ENCODE measurements around the gene SATL1.
"Not testable (repeated sequence)": the region's sequence is repeated elsewhere in the genome, so short reads cannot be mapped to it uniquely, and the experiment has no call there.

Gene SATL1

DNA sequence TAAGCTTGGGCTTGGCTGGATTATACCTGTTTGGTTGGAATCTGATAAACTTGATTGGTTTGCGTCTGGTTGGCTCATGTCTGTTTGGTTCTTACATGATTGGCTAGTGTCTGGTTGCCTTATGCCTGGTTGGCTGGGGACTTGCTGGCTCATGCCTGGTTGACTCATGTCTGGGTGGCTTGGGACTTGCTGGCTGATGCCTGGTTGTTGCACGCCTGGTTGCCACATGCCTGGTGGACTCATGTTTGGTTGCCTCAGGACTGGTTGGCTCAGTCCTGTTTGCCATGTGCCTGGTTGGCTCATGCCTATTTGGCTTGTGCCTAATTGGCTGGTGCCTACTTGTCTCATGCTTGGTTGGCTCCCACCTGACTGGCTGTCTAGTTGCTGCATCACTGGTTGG lies 135.4 kb downstream of the SATL1 start:
- no peak for DNase-seq (ENCODE audit: low read depth in 2 of 2)

DNA sequence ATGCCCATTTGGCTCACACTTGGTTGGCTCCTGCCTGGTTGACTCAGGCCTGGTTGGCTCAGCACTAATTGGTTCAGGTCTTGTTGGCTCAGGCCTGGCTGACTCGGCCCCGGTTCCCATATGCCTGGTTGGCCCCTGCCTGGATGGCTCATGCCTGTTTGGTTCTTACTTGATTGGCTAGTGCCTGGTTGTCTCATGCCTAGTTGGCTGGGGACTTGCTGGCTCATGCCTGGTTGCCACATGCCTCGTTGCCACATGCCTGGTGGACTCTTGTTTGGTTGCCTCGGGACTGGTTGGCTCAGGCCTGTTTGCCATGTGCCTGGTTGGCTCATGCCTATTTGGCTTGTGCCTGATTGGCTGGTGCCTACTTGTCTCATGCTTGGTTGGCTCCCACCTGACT lies 136.2 kb downstream of the SATL1 start:
- no peak for DNase-seq (ENCODE audit: low read depth in 2 of 2)

DNA sequence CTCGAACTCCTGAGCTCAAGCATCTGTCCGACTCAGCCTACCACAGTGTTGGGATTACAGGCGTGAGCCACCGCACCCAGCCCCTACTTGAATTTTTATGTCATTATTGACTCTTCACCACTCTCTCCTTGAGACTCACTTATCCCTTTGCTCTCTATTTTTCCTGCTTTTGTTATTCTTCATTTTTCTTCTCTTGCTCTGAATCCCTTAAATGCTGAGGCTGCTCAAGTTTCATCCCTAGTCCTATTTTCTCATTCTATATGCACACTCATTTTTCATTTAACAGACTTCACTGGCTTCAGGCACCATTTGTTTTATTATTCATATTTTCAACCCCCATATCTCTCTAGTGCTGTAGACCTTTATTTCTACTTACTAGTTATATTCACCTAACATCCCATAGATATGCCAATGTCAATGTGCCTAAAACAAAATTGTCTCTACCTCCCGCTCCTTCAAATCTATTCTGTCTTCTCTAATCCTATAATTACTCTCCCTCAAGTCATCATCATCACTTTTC lies 154.2 kb downstream of the SATL1 start:
- DNase-seq (ENCODE audit: low read depth in 2 of 2), result no peak

- no peak for DNase-seq (ENCODE audit: low read depth in 2 of 2)
These were observed 158.7 kb downstream of the SATL1 start for GRCh38 chrX:85084770-85085393.

GRCh38 chrX:85077247-85077646 lies 166.3 kb downstream of the SATL1 start:
- DNase-seq (ENCODE audit: low read depth in 2 of 2), result not testable (repeated sequence)

DNA sequence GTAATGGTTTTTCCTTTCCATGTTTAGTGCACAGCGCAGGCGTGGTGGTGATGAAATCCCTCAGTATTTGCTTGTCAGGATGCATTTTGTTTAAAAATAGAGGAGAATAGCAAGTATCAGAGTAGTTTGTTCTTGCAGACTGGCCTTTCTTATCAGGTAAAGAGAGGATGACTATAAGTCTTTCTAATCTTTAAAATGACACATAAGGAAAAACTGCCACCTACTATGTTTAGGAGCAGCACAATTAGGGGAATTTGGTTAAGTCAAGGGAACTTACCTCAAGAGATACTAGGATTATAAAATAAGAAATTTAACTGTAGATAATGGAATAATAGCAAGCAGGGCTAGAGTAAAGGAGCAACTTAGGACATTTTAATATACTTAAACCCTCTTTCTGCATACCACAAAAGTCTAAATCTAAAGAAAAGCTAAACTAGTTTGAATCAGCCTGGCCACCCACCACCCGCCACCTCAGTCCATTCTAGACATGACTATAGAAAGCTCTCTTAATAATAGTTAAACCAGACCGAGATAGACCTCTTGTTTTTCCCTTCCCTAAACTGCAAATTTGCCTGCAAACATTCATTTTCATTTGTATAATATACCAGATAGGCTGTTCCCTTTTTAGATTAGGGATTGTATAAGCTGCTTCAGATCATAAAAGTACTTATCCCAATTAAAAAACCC lies 177.9 kb downstream of the SATL1 start:
- no peak for DNase-seq (ENCODE audit: low read depth in 2 of 2)

DNA sequence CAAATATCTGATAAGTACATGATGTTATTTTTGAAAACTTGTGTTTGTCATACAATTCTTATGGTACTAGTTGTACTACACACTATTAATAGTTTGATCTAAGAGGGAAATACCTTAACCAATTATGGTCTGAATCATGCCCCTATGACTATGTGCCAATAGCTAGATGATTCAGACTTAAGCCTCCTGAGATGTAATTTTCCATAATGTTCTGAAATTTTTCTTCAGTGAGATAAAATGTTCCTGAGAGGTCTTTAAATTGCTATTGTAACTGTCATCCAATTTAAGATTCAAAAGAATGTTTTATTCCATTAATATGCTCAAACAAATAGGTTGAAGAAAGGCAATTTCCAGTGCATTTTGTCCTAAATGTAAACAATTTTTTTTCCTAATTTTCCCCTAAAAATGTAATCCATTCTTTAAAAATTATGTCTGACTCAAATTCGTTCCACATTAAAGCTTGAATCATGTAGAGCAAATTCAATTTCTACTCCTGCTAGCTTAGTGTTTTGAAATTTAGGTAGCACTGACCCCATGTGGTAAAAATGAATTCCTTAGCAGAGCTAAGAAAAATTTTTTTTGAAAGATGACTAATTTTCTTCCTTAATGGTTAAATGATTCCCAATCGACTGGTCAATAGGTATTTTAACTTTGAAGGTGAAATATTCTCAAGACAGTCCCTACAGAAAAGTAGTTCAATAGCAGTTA lies 190.8 kb downstream of the SATL1 start:
- DNase-seq (ENCODE audit: low read depth in 2 of 2), result no peak

GRCh38 chrX:85052205-85052604 lies 191.4 kb downstream of the SATL1 start:
- no peak for DNase-seq (ENCODE audit: low read depth in 2 of 2)

GRCh38 chrX:85051627-85052026 lies 192.0 kb downstream of the SATL1 start:
- DNase-seq (ENCODE audit: low read depth in 2 of 2), result no peak

Measured in stimulated activated CD8-positive, alpha-beta memory T cell treated with anti-CD3 and anti-CD28 coated beads, Interleukin-15, amount 100 ng/mL, for 4 hours (primary cell).